GM12878 (cell line): ENCODE data around the gene SLC34A1. TPM values are rescaled to one million over a fixed set of nuclear protein-coding genes. Genes with fewer than 3 reads are reported as not detected.

Experiments used
- ATAC-seq: fragments of 200-7000 bp; cut with Tn5 transposase; 3 replicates; pipeline ENCODE4 v1.9.1; 2020; ENCODE audit warnings: mild to moderate bottlenecking, moderate library complexity
- BruUV-seq: library from RNA; stranded (reverse); fragments of 400-500 nt; replicated peaks from 2 replicates; lab custom pipeline; 2021; lab: Mats Ljungman, UMichigan
- CTCF ChIA-PET: fragments of 300-600 bp; sonication (Branson Sonifier 250); formaldehyde crosslinking; extraction: SDS; loops from one replicate; lab custom pipeline; 2021; ENCODE audit warnings: inconsistent platforms; lab: Yijun Ruan, JAX
- POLR2A ChIA-PET: fragments of 350-600 bp; formaldehyde crosslinking; extraction: SDS; loops from one replicate; lab custom pipeline; 2021; ENCODE audit warnings: inconsistent platforms; lab: Charles Lee
- RAD21 ChIA-PET: fragments of 300-600 bp; sonication (Branson Sonifier 250); formaldehyde crosslinking; loops from one replicate; lab custom pipeline; 2023; ENCODE audit warnings: antibody characterized with exemption; ENCODE audit not compliant: unreplicated experiment; lab: Charles Lee
- SMC1A ChIA-PET: fragments of 300-600 bp; sonication (Branson Sonifier 250); formaldehyde crosslinking; loops from one replicate; lab custom pipeline; 2023; ENCODE audit not compliant: unreplicated experiment, uncharacterized antibody; lab: Charles Lee
- DNase-seq: peaks from one replicate; pipeline ENCODE4 v3.0.0-alpha.2; 2011; ENCODE audit warnings: low read depth, low spot score
- FAIRE-seq: peaks from 3 replicates; lab custom pipeline; 2011; peaks lifted over from hg19 to GRCh38; lab: Jason Lieb, UNC
- H2AFZ ChIP-seq: 2 replicates; pipeline ENCODE4 v1.6.0; 2011; ENCODE audit warnings: low read depth, low read length, control low read depth; ENCODE audit not compliant: control insufficient read depth
- H3K27ac ChIP-seq: 2 replicates; pipeline ENCODE4 v1.5.1; 2011; ENCODE audit warnings: control low read depth; ENCODE audit not compliant: control insufficient read depth, insufficient read depth
- H3K27me3 ChIP-seq, 2 experiments: replicated peaks in 1 of 2; 2 replicates each; pipeline versions ENCODE4 v1.6.0 to v1.6.1; 2011; ENCODE audit warnings: low read length in 1 of 2; ENCODE audit not compliant: control insufficient read depth in 2 of 2, insufficient read depth in 2 of 2
- H3K36me3 ChIP-seq, 2 experiments: 2 replicates each; pipeline ENCODE4 v1.5.1; 2011; ENCODE audit warnings: low read length in 1 of 2; ENCODE audit not compliant: control insufficient read depth in 2 of 2, insufficient read depth in 2 of 2
- H3K4me1 ChIP-seq: 2 replicates; pipeline ENCODE4 v1.6.1; 2011; ENCODE audit warnings: mild to moderate bottlenecking, low read length, moderate library complexity, mixed read lengths; ENCODE audit not compliant: control insufficient read depth, insufficient read depth
- H3K4me2 ChIP-seq: 2 replicates; pipeline ENCODE4 v1.6.0; 2011; ENCODE audit warnings: control low read depth; ENCODE audit not compliant: control insufficient read depth, insufficient read depth
- H3K4me3 ChIP-seq: fragments of 200-600 bp; sonication (generic); 2 replicates; pipeline ENCODE4 v1.5.1; 2016
- H3K79me2 ChIP-seq: 2 replicates; pipeline ENCODE4 v1.6.0; 2011; ENCODE audit warnings: low read length; ENCODE audit not compliant: control insufficient read depth, insufficient read depth
- H3K9ac ChIP-seq: 2 replicates; pipeline ENCODE4 v1.8.0; 2011; ENCODE audit warnings: low read length, control low read depth, mixed read lengths; ENCODE audit not compliant: control insufficient read depth, insufficient read depth
- H3K9me3 ChIP-seq: replicated peaks from 3 replicates; pipeline ENCODE4 v1.5.1; 2011; ENCODE audit warnings: mild to moderate bottlenecking, low read length; ENCODE audit not compliant: control insufficient read depth, insufficient read depth
- H4K20me1 ChIP-seq: 2 replicates; pipeline ENCODE4 v1.6.0; 2011; ENCODE audit not compliant: control insufficient read depth, insufficient read depth
- BHLHE40 ChIP-seq, 2 experiments: fragments of 450-650 bp in 1 of 2; IDR thresholded peaks; 2 replicates each; pipeline ENCODE4 v1.6.1; 2011 to 2017; ENCODE audit warnings: low read depth in 2 of 2, borderline replicate concordance in 1 of 2, improper control_type of control experiment in 1 of 2, low read length in 1 of 2, mild to moderate bottlenecking in 1 of 2
- EGR1 ChIP-seq, 2 experiments: IDR thresholded peaks; 1 replicate in 1 of 2; 2 replicates in 1 of 2; pipeline ENCODE4 v1.6.1; 2011 to 2012; ENCODE audit warnings: low read depth in 2 of 2, low read length in 2 of 2, borderline replicate concordance in 1 of 2, mild to moderate bottlenecking in 1 of 2, moderate library complexity in 1 of 2
- HDGF ChIP-seq: fragments of 450-650 bp; IDR thresholded peaks from 2 replicates; pipeline ENCODE4 v1.6.1; 2016; ENCODE audit warnings: antibody characterized with exemption
- IKZF1 ChIP-seq: fragments of 450-650 bp; conservative IDR thresholded peaks from 2 replicates; pipeline ENCODE4 v1.6.1; 2017; ENCODE audit warnings: antibody characterized with exemption, mild to moderate bottlenecking
- PAX8 ChIP-seq: fragments of 450-650 bp; IDR thresholded peaks from 2 replicates; pipeline ENCODE4 v1.6.1; 2017; ENCODE audit warnings: mild to moderate bottlenecking, moderate library complexity
- SP1 ChIP-seq: IDR thresholded peaks from one replicate; pipeline ENCODE4 v1.6.1; 2011; ENCODE audit warnings: low read depth, low read length
- SUZ12 ChIP-seq: fragments of 200-600 bp; sonication (generic); IDR thresholded peaks from one replicate; pipeline ENCODE4 v1.6.1; 2018; ENCODE audit warnings: antibody characterized with exemption, mild to moderate bottlenecking; ENCODE audit not compliant: unreplicated experiment
- ZSCAN29 ChIP-seq: fragments of 450-650 bp; IDR thresholded peaks from 2 replicates; pipeline ENCODE4 v1.6.1; 2017; ENCODE audit warnings: mild to moderate bottlenecking, moderate library complexity
- WGBS: methylation state at CpG from one replicate; pipeline ENCODE4 v1.1.6; 2016; ENCODE audit warnings: low lambda C conversion rate; ENCODE audit not compliant: insufficient replicate concordance, insufficient coverage; ENCODE audit errors: missing lambda C conversion rate; 5-methylcytosine and 5-hydroxymethylcytosine counted together
- in situ Hi-C: fragments of 300-500 bp; cut with MboI; formaldehyde crosslinking; loops from 9 replicates; pipeline ENCODE4 v1.14.3; 2018; ENCODE audit warnings: mixed read lengths
- intact Hi-C: fragments of 100-400 bp; cut with micrococcal nuclease; formaldehyde crosslinking; loops from one replicate; pipeline ENCODE4 v1.14.2; 2022; ENCODE audit not compliant: unreplicated experiment
- polyA plus RNA-seq, 11 experiments: library from polyadenylated mRNA; depleted of rRNA in 4 of 11; unstranded in 6 of 11; stranded (reverse) in 5 of 11; fragments of >200 nt; fragmentation: Nextera tagmentation in 4 of 11; fragmentation: Illumina TruSeq in 1 of 11; extraction: Ambion mirVana in 4 of 11; extraction: Trizol in 1 of 11; gene quantifications; 1 replicate in 1 of 11; 2 replicates in 10 of 11; pipeline versions ENCODE4 v1.2.1 to v1.2.3, GENCODE V29; 2011 to 2016; ENCODE audit warnings: inconsistent platforms in 2 of 11, missing spikeins in 2 of 11, low read depth in 1 of 11
- total RNA-seq, 4 experiments: library from RNA; depleted of rRNA in 3 of 4; stranded (reverse); fragments of >200 nt in 3 of 4; fragmentation: Illumina TruSeq in 1 of 4; extraction: Trizol in 1 of 4; gene quantifications; 2 replicates each; pipeline versions ENCODE4 v1.2.1 to v1.2.3, GENCODE V29; 2013 to 2021

SLC34A1 gene
- total and polyA plus RNA-seq, 10 of the 15 experiments (the other 5 are each of a cell fraction or from before 2014, with no cell fraction given): 0.03 to 0.14 (median 0.09) TPM; not detected in 2

GRCh38 chr5:177354256-177354655 is 30.0 kb upstream of the SLC34A1 start:
- no peak overlapping the region for H2AFZ ChIP-seq
- intact Hi-C loops (no loop called here), in situ Hi-C loops (no loop called here)
- DNase-seq (no peak), ATAC-seq (no peak), FAIRE-seq (no peak)
- H3K79me2 ChIP-seq: peaks cover 38% of the 10 kb centered on the region
- H3K4me2 ChIP-seq: no peak overlapping the region
- POLR2A ChIA-PET: no interaction called here
- peaks cover 3% of the 10 kb centered on the region; the same call in 1 of the 3 replicates for H3K9me3 ChIP-seq
- H3K4me3 ChIP-seq: no peak overlapping the region
- no peaks in the 10 kb centered on the region for H3K27me3 ChIP-seq
- TF ChIP-seq IKZF1: no peak
- H3K9ac ChIP-seq: no peak overlapping the region
- H3K4me1 ChIP-seq: peaks cover 32% of the 10 kb centered on the region
- CTCF ChIA-PET: interaction anchor here (0.9 to 7.2 kb wide), 3 partner anchors 15 to 101 kb away, joined by 3 to 46 read pairs (median 6); no protein-coding TSS in a partner anchor
- peaks cover 0 to 4% of the 10 kb centered on the region in 2 experiments; a peak in 2 of 4 replicates for H3K36me3 ChIP-seq
- no peaks in the 10 kb centered on the region for H4K20me1 ChIP-seq
- RAD21 ChIA-PET: interaction anchor here (1.0 kb wide), 1 partner anchor 10 kb away, joined by 6 read pairs; no protein-coding TSS in a partner anchor
- no TSS peak for BruUV-seq
- 79% methylated on average over 3 of the region's 3 CpGs for WGBS
- H3K27ac ChIP-seq: no peak overlapping the region
- SMC1A ChIA-PET: interaction anchor here (1.2 to 3.0 kb wide), 2 partner anchors 16 to 35 kb away, joined by 3 to 7 read pairs; no protein-coding TSS in a partner anchor

GRCh38 chr5:177354711-177355110 is 29.5 kb upstream of the SLC34A1 start:
- ChIA-PET CTCF (interaction anchor here (0.9 to 7.2 kb wide), 4 partner anchors 11 to 100 kb away, joined by 3 to 46 read pairs (median 4); no protein-coding TSS in a partner anchor), POLR2A (interaction anchor here (2.3 kb wide), 1 partner anchor 10 kb away, joined by 13 read pairs; no protein-coding TSS in a partner anchor), SMC1A (interaction anchor here (1.2 to 3.0 kb wide), 3 partner anchors 15 to 91 kb away, joined by 3 to 7 read pairs (median 3); no protein-coding TSS in a partner anchor), RAD21 (interaction anchor here (1.0 kb wide), 1 partner anchor 9 kb away, joined by 6 read pairs; no protein-coding TSS in a partner anchor)
- Histone ChIP-seq H3K4me1 (peaks cover 36% of the 10 kb centered on the region), H3K79me2 (peaks cover 38% of the 10 kb centered on the region), H3K36me3 (peaks cover 0 to 3% of the 10 kb centered on the region in 2 experiments; a peak in 2 of 4 replicates), H2AFZ (no peak overlapping the region), H3K9ac (no peak overlapping the region), H4K20me1 (no peaks in the 10 kb centered on the region), H3K27ac (no peak overlapping the region), H3K4me3 (no peak overlapping the region), H3K9me3 (peaks cover 3% of the 10 kb centered on the region; the same call in 1 of the 3 replicates), H3K4me2 (no peak overlapping the region), H3K27me3 (no peaks in the 10 kb centered on the region)
- TF ChIP-seq SP1 (no peak), ZSCAN29 (no peak), SUZ12 (no peak), PAX8 (no peak), HDGF (no peak), EGR1 (IDR thresholded peaks at IDR 0.05; ENCODE audit: borderline replicate concordance in 1 of 2, low read depth in 2 of 2, low read length in 2 of 2) (no peak), BHLHE40 (IDR thresholded peaks at IDR 0.05; ENCODE audit: borderline replicate concordance in 1 of 2, low read depth in 2 of 2, low read length in 1 of 2) (no peak)
- WGBS: 72% methylated on average over 3 of the region's 3 CpGs
- in situ Hi-C loops: no loop called here
- no peak for ATAC-seq
- intact Hi-C loops: no loop called here
- no TSS peak for BruUV-seq
- no peak for DNase-seq
- no peak for FAIRE-seq
